Gastrocnemius medialis (tissue), 4 donors: Measurements from ENCODE around the gene KDELR3. TPM values are rescaled to one million over a fixed set of nuclear protein-coding genes. Genes with fewer than 3 reads are reported as not detected.

ENCODE experiments used
- ATAC-seq, 2 donors: fragments of 150-250 bp; one replicate each; pipeline ENCODE4 v1.9.1; 2016
- DNase-seq, 2 donors: peaks; one replicate each; pipeline ENCODE4 v3.0.0-alpha.2; 2019
- H3K27ac ChIP-seq, 4 donors: fragments of 200-600 bp; sonication (generic); 1 replicate in 1 of 4; 2 replicates in 3 of 4; pipeline ENCODE4 v1.5.1; 2016 to 2018; ENCODE audit warnings: mild to moderate bottlenecking in 2 of 4, moderate library complexity in 1 of 4
- H3K27me3 ChIP-seq, 3 donors: fragments of 200-600 bp; sonication (generic) in 2 of 3; 1 replicate in 1 of 3; 2 replicates in 2 of 3; pipeline versions ENCODE4 v1.5.1 to v1.6.0; 2016 to 2019; ENCODE audit warnings: mild to moderate bottlenecking in 1 of 3, moderate library complexity in 1 of 3
- H3K36me3 ChIP-seq, 2 donors: fragments of 200-600 bp; sonication (generic) in 1 of 2; one replicate each; pipeline ENCODE4 v1.5.1; 2017 to 2018
- H3K4me1 ChIP-seq, 2 donors: fragments of 200-600 bp; sonication (generic) in 1 of 2; one replicate each; pipeline ENCODE4 v1.5.1; 2016 to 2017; ENCODE audit warnings: mild to moderate bottlenecking in 2 of 2
- H3K4me3 ChIP-seq, 4 donors: fragments of 200-600 bp; sonication (generic) in 3 of 4; 1 replicate in 1 of 4; 2 replicates in 3 of 4; pipeline ENCODE4 v1.5.1; 2016 to 2019; ENCODE audit warnings: mild to moderate bottlenecking in 2 of 4
- H3K9me3 ChIP-seq, 3 donors: fragments of 200-600 bp; sonication (generic) in 2 of 3; 1 replicate in 1 of 3; 2 replicates in 2 of 3; pipeline ENCODE4 v1.5.1; 2016 to 2019
- CTCF ChIP-seq, 5 experiments: fragments of 450-650 bp in 3 of 5; fragments of 200-600 bp in 2 of 5; sonication (generic) in 2 of 5; IDR thresholded peaks in 4 of 5; conservative IDR thresholded peaks in 1 of 5; 1 replicate in 4 of 5; 2 replicates in 1 of 5; pipeline ENCODE4 v1.5.1; 2016 to 2019; ENCODE audit warnings: antibody characterized with exemption in 5 of 5, mild to moderate bottlenecking in 3 of 5, moderate library complexity in 3 of 5
- POLR2A ChIP-seq, 2 donors: fragments of 450-650 bp; IDR thresholded peaks; one replicate each; pipeline ENCODE4 v1.6.1; 2017; ENCODE audit warnings: antibody characterized with exemption in 2 of 2, mild to moderate bottlenecking in 2 of 2, moderate library complexity in 2 of 2
- in situ Hi-C, 4 donors: fragments of 200-750 bp; cut with MboI; loops; one replicate each; pipeline versions ENCODE4 v1.15.0 to v1.8.0; 2017; ENCODE audit warnings: low sequenced_read_pairs in 4 of 4
- intact Hi-C: fragments of 100-400 bp; cut with DNase I; formaldehyde crosslinking; loops from one replicate; pipeline ENCODE4 v1.15.1; 2023; ENCODE audit warnings: low total_unique reads
- total RNA-seq, 4 donors: library from RNA; depleted of rRNA; stranded (reverse); fragments of >200 nt; gene quantifications; one replicate each; pipeline versions ENCODE4 v1.1.0 to v1.2.3, GENCODE V29; 2016

Gene KDELR3
- total RNA-seq, 4 donors from 2014 or later = 0.34 to 2.0 (median 1.3) TPM; not detected in 1

GRCh38 chr22:38442967-38443627 is 24.8 kb upstream of the KDELR3 start:
- H3K36me3 ChIP-seq = no peaks in the 10 kb centered on the region
- H3K9me3 ChIP-seq = no peaks in the 10 kb centered on the region
- TF ChIP-seq POLR2A (IDR thresholded peaks at IDR 0.05) (no peak), CTCF (IDR thresholded peaks at IDR 0.05 in 4 of 5, conservative IDR thresholded peaks at IDR 0.05 in 1 of 5) (no peak)
- H3K4me1 ChIP-seq = no peaks in the 10 kb centered on the region
- DNase-seq (no peak), ATAC-seq (no peak)
- intact Hi-C loops = no loop called here
- peaks cover 0 to 21% (median 14%) of the 10 kb centered on the region in 3 donors for H3K27me3 ChIP-seq
- H3K4me3 ChIP-seq = no peak overlapping the region
- H3K27ac ChIP-seq = no peak overlapping the region
- in situ Hi-C loops = no loop called here

DNA sequence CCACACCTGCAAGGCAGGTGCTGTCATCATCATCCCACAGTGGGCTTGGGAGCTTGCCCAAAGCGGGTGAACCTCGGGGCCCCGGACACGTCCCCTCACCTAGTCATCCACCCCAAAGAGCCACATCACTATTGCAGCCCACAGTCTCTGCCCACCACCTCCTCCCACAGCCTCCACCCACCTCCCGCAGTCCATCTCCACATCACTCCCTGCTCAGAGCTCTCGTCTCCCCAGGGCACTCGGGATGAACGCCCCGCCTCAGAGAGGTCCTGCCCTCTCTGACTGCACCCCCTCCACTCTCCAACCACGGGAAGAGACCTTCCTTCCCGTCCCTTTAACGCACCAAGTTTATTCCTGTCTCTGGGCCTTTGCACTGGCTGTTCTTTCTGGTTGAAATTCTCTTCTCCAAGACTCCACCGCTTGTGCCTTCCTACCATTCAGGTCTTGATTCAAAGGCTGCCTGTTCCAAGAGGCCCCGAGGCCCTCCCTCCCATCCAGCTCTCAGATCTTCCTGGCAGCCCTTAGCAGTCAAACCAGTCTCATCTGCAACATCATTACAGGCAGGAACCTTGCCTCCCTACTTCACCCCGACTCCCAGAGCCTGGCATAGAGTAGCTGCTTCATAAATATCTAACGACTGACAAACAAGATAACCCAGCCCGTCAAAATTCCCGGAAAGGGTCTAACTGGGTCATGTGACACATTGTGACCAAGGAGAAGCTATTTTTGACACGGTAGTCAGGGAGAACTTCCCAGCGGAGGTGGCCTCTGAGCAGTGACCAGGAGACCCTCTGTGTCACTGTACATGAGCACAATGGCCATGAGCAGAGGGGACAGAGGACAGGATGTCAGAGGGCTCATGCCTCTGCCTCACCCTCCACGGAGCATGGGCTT is 24.0 kb upstream of the KDELR3 start:
- ATAC-seq (no peak), DNase-seq (no peak)
- in situ Hi-C loops = no loop called here
- Histone ChIP-seq H3K9me3 (no peaks in the 10 kb centered on the region), H3K4me1 (no peaks in the 10 kb centered on the region), H3K4me3 (no peak overlapping the region), H3K36me3 (no peaks in the 10 kb centered on the region), H3K27ac (no peak overlapping the region), H3K27me3 (peaks cover 0 to 22% (median 14%) of the 10 kb centered on the region in 3 donors)
- intact Hi-C loops = no loop called here
- TF ChIP-seq POLR2A (IDR thresholded peaks at IDR 0.05) (no peak), CTCF (IDR thresholded peaks at IDR 0.05 in 4 of 5, conservative IDR thresholded peaks at IDR 0.05 in 1 of 5) (no peak)

- Histone ChIP-seq H3K27me3 (peaks cover 0 to 30% (median 18%) of the 10 kb centered on the region in 3 donors), H3K36me3 (no peaks in the 10 kb centered on the region), H3K4me3 (no peak overlapping the region), H3K9me3 (no peaks in the 10 kb centered on the region), H3K27ac (no peak overlapping the region), H3K4me1 (no peaks in the 10 kb centered on the region)
- intact Hi-C loops = no loop called here
- ATAC-seq (no peak), DNase-seq (no peak)
- in situ Hi-C loops = no loop called here
- TF ChIP-seq CTCF (IDR thresholded peaks at IDR 0.05 in 4 of 5, conservative IDR thresholded peaks at IDR 0.05 in 1 of 5) = no peak
- no peak for TF ChIP-seq POLR2A (IDR thresholded peaks at IDR 0.05)
Measured at GRCh38 chr22:38444783-38445182, 23.1 kb upstream of the KDELR3 start.

DNA sequence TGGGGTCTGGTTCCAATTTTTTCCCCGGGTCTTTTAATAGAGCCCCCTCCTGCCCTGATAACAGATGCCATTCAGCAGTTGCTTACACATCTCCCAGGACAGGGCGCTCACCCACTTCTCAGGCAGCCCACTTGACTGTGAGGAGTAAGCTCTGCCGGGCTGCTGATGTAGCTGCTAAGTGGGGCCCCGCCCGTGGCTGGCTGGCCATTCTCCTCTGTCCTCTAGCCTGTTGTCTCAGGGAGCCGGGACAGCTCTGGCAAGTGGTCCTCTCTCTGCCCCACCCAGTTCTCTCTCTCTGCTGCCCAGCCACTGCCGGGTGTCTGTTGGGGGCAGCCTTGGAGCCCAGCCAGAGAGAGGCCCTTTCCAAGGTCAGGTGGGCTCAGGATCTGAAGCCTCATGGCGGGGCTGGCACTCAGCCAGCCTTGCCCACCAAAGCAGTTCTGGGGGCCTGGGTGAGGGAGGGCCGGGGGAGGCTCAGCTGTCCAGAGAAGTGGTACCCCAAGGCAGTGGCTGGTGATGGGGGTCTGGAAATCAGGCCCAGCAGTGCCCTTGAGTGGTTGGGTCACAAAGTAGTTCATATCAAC is 21.8 kb upstream of the KDELR3 start:
- TF ChIP-seq POLR2A (IDR thresholded peaks at IDR 0.05) = no peak
- TF ChIP-seq CTCF (IDR thresholded peaks at IDR 0.05 in 4 of 5, conservative IDR thresholded peaks at IDR 0.05 in 1 of 5) = no peak
- H3K27ac ChIP-seq = no peak overlapping the region
- intact Hi-C loops = no loop called here

More for the DNA sequence above, 21.8 kb upstream of the KDELR3 start:
- Histone ChIP-seq H3K9me3 (no peaks in the 10 kb centered on the region), H3K4me3 (no peak overlapping the region), H3K27me3 (peaks cover under 1 to 32% (median 23%) of the 10 kb centered on the region in 3 donors), H3K4me1 (no peaks in the 10 kb centered on the region), H3K36me3 (no peaks in the 10 kb centered on the region)
- DNase-seq = no peak
- in situ Hi-C loops = no loop called here
- ATAC-seq = no peak
